GM21381 (cell line): ENCODE measurements around the gene OR2J2.
"Not testable (repeated sequence)": the region's sequence is repeated elsewhere in the genome, so short reads cannot be mapped to it uniquely, and the experiment has no call there.

ENCODE experiments used
- ATAC-seq: cut with Tn5 transposase; IDR thresholded peaks from one replicate; pipeline ENCODE4 v1.9.1; 2021; ENCODE audit warnings: mild to moderate bottlenecking, moderate library complexity; ENCODE audit not compliant: unreplicated experiment

Gene OR2J2

DNA sequence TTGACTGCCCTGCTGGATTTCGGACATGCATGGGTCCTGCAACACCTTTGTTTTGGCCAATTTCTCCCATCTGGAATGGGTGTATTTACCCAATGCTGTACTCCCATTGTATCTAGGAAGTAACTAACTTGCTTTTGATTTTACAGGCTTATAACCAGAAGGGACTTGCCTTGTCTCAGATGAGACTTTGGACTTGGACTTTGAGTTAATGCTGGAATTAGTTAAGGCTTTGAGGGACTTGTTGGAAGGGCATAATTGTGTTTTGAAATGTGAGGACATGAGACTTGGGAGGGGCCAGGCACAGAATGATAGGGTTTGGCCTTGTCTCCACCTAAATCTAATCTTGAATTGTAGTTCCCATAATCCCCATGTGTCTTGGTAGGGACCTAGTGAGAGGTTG is 47.3 kb downstream of the OR2J2 start:
- not testable (repeated sequence) for ATAC-seq
